NK-92 treated with Interleukin-12 subunit alpha and Interleukin-12 subunit beta, amount 100 ng/mL, for 24 hours (cell line): ENCODE results near the gene MTA2.
"Not testable (repeated sequence)": the region's sequence is repeated elsewhere in the genome, so short reads cannot be mapped to it uniquely, and the experiment has no call there.

Experiments
- DNase-seq: peaks from one replicate; lab custom pipeline; 2025; lab: John Stamatoyannopoulos, UW

Gene MTA2

GRCh38 chr11:62592146-62592815 lies 9.4 kb downstream of the MTA2 start:
- no peak for DNase-seq

- DNase-seq = peak; percentile 96
Measured at GRCh38 chr11:62591448-62592145, 10.1 kb downstream of the MTA2 start, which contains the start of gene TUT1. TUT1 (minus strand) TSS chr11:62591523; CDS start chr11:62591485, 38 bp downstream.

- no peak for DNase-seq
Measured at GRCh38 chr11:62588966-62589637, 12.6 kb downstream of the MTA2 start.

GRCh38 chr11:62585356-62585755 lies 16.3 kb downstream of the MTA2 start:
- not testable (repeated sequence) for DNase-seq

GRCh38 chr11:62581735-62582134 lies 19.9 kb downstream of the MTA2 start:
- not testable (repeated sequence) for DNase-seq

GRCh38 chr11:62580959-62581715 lies 20.5 kb downstream of the MTA2 start:
- no peak for DNase-seq

- DNase-seq = no peak
Measured at GRCh38 chr11:62579252-62579651, 22.4 kb downstream of the MTA2 start.

- no peak for DNase-seq
Measured at GRCh38 chr11:62578541-62578940, 23.1 kb downstream of the MTA2 start.

GRCh38 chr11:62577046-62577714 lies 24.5 kb downstream of the MTA2 start:
- no peak for DNase-seq

GRCh38 chr11:62575837-62576236 lies 25.8 kb downstream of the MTA2 start:
- DNase-seq = no peak

- DNase-seq = no peak
Measured at GRCh38 chr11:62575156-62575555, 26.5 kb downstream of the MTA2 start.

GRCh38 chr11:62574363-62575071 lies 27.1 kb downstream of the MTA2 start:
- DNase-seq = no peak

- DNase-seq = peak; percentile 98
Measured at GRCh38 chr11:62573592-62574362, 27.9 kb downstream of the MTA2 start, which contains the start of gene EEF1G. EEF1G (minus strand) TSS chr11:62573891; CDS start chr11:62573842, 49 bp downstream.

GRCh38 chr11:62573006-62573591 lies 28.6 kb downstream of the MTA2 start:
- no peak for DNase-seq

- DNase-seq = no peak
Measured at GRCh38 chr11:62572431-62572830, 29.2 kb downstream of the MTA2 start.

GRCh38 chr11:62571493-62571892 lies 30.2 kb downstream of the MTA2 start:
- DNase-seq = not testable (repeated sequence)

GRCh38 chr11:62570903-62571302 lies 30.8 kb downstream of the MTA2 start:
- not testable (repeated sequence) for DNase-seq

- no peak for DNase-seq
Measured at GRCh38 chr11:62569611-62570010, 32.1 kb downstream of the MTA2 start.

GRCh38 chr11:62567018-62567633 lies 34.5 kb downstream of the MTA2 start:
- no peak for DNase-seq
